Endothelial cell of umbilical vein (primary cell): ENCODE results near the gene ZHX3. TPM values are rescaled to one million over a fixed set of nuclear protein-coding genes. Genes with fewer than 3 reads are reported as not detected.

Experiments used
- BruUV-seq: library from RNA; stranded (reverse); fragments of 400-500 nt; replicated peaks from 2 replicates; lab custom pipeline; 2021; lab: Mats Ljungman, UMichigan
- CTCF ChIA-PET: fragments of 300-600, 350-600 bp; sonication (Branson Sonifier 250); formaldehyde crosslinking; loops from one replicate; lab custom pipeline; 2021; ENCODE audit warnings: antibody characterized with exemption, inconsistent platforms; lab: Charles Lee
- POLR2A ChIA-PET: fragments of 300-600, 350-600 bp; sonication (Branson Sonifier 250); formaldehyde crosslinking; loops from one replicate; lab custom pipeline; 2021; ENCODE audit warnings: antibody characterized with exemption, inconsistent platforms; lab: Charles Lee
- DNase-seq: peaks from one replicate; pipeline ENCODE4 v3.0.0-alpha.2; 2011; ENCODE audit warnings: low read depth, low spot score
- FAIRE-seq: peaks from 2 replicates; lab custom pipeline; 2011; peaks lifted over from hg19 to GRCh38; lab: Jason Lieb, UNC
- H2AFZ ChIP-seq: 2 replicates; pipeline ENCODE4 v1.6.0; 2012; ENCODE audit warnings: low read depth, low read length, control low read depth, inconsistent platforms
- H3K27ac ChIP-seq: 2 replicates; pipeline ENCODE4 v1.5.1; 2011; ENCODE audit warnings: low read depth, mild to moderate bottlenecking, control low read depth, low read length, moderate library complexity; ENCODE audit not compliant: insufficient read depth
- H3K27me3 ChIP-seq, 2 experiments: 2 replicates each; pipeline versions ENCODE4 v1.6.0 to v1.6.1; 2011; ENCODE audit warnings: low read length in 2 of 2, mixed read lengths in 1 of 2; ENCODE audit not compliant: control insufficient read depth in 2 of 2, insufficient read depth in 2 of 2
- H3K36me3 ChIP-seq, 2 experiments: 2 replicates in 1 of 2; 3 replicates in 1 of 2; pipeline ENCODE4 v1.5.1; 2011; ENCODE audit warnings: low read length in 2 of 2, mild to moderate bottlenecking in 1 of 2, moderate library complexity in 1 of 2; ENCODE audit not compliant: control insufficient read depth in 2 of 2, insufficient read depth in 2 of 2; ENCODE audit errors: extremely low read depth in 1 of 2
- H3K4me1 ChIP-seq: 3 replicates; pipeline ENCODE4 v1.5.1; 2011; ENCODE audit warnings: mild to moderate bottlenecking, low read length; ENCODE audit not compliant: control insufficient read depth, insufficient read depth; ENCODE audit errors: extremely low read depth
- H3K4me2 ChIP-seq: 2 replicates; pipeline ENCODE4 v1.6.1; 2011; ENCODE audit warnings: low read length, control low read depth, mixed read lengths; ENCODE audit not compliant: insufficient read depth
- H3K4me3 ChIP-seq, 3 experiments: fragments of 200-600 bp in 1 of 3; sonication (generic), shearing (Covaris generic) in 1 of 3; replicated peaks in 1 of 3; 2 replicates each; pipeline ENCODE4 v1.5.1; 2011 to 2016; ENCODE audit warnings: control low read depth in 3 of 3, low read length in 3 of 3, mild to moderate bottlenecking in 2 of 3, inconsistent platforms in 1 of 3, low read depth in 1 of 3, moderate library complexity in 1 of 3; ENCODE audit not compliant: insufficient read depth in 1 of 3
- H3K79me2 ChIP-seq: 2 replicates; pipeline ENCODE4 v1.6.0; 2012; ENCODE audit warnings: low read length, inconsistent platforms; ENCODE audit not compliant: control insufficient read depth, insufficient read depth
- H3K9ac ChIP-seq: replicated peaks from 2 replicates; pipeline ENCODE3; 2011; ENCODE audit warnings: low read length, control low read depth; ENCODE audit not compliant: insufficient read depth; ENCODE audit errors: extremely low read depth
- H3K9me1 ChIP-seq: replicated peaks from 3 replicates; pipeline ENCODE4 v1.6.0; 2011; ENCODE audit warnings: mild to moderate bottlenecking, low read length; ENCODE audit not compliant: control insufficient read depth, insufficient read depth; ENCODE audit errors: extremely low read depth
- H3K9me3 ChIP-seq: replicated peaks from 2 replicates; pipeline ENCODE4 v1.5.1; 2012; ENCODE audit warnings: low read length, inconsistent platforms; ENCODE audit not compliant: control insufficient read depth, insufficient read depth
- H4K20me1 ChIP-seq: replicated peaks from 2 replicates; pipeline ENCODE3; 2011; ENCODE audit warnings: mild to moderate bottlenecking, low read length; ENCODE audit not compliant: control insufficient read depth, insufficient read depth; ENCODE audit errors: extremely low read depth
- CTCF ChIP-seq, 2 donors: IDR thresholded peaks; 1 replicate in 1 of 2; 2 replicates in 1 of 2; pipeline ENCODE4 v1.5.1; 2011; ENCODE audit warnings: low read length in 2 of 2, mild to moderate bottlenecking in 2 of 2, moderate library complexity in 2 of 2, control low read depth in 1 of 2, inconsistent platforms in 1 of 2, low read depth in 1 of 2; ENCODE audit not compliant: insufficient read depth in 1 of 2; ENCODE audit errors: extremely low read depth in 1 of 2
- EZH2 ChIP-seq: IDR thresholded peaks from 2 replicates; pipeline ENCODE4 v1.6.1; 2012; ENCODE audit warnings: borderline replicate concordance, low read depth, mild to moderate bottlenecking, moderate library complexity, low read length, inconsistent platforms; ENCODE audit not compliant: severe bottlenecking
- FOS ChIP-seq: IDR thresholded peaks from 2 replicates; pipeline ENCODE4 v1.6.1; 2011; ENCODE audit warnings: mild to moderate bottlenecking, low read length, moderate library complexity, borderline replicate concordance; ENCODE audit not compliant: insufficient read depth
- GATA2 ChIP-seq: IDR thresholded peaks from 2 replicates; pipeline ENCODE4 v1.7.0; 2011; ENCODE audit warnings: low read depth, mild to moderate bottlenecking, moderate library complexity, mixed read lengths, low read length; ENCODE audit not compliant: insufficient read length, insufficient read depth
- JUN ChIP-seq: IDR thresholded peaks from 2 replicates; pipeline ENCODE4 v1.6.1; 2011; ENCODE audit warnings: borderline replicate concordance, low read depth; ENCODE audit not compliant: insufficient read length, insufficient read depth
- MAX ChIP-seq: IDR thresholded peaks from 2 replicates; pipeline ENCODE4 v1.6.1; 2011; ENCODE audit not compliant: insufficient read depth, insufficient read length
- MYC ChIP-seq: IDR thresholded peaks from one replicate; pipeline ENCODE4 v1.6.1; 2011; ENCODE audit warnings: mild to moderate bottlenecking, low read depth, low read length
- POLR2A ChIP-seq: IDR thresholded peaks from 2 replicates; pipeline ENCODE4 v1.6.1; 2012; ENCODE audit warnings: low read depth, mild to moderate bottlenecking, control low read depth, low read length
- POLR2AphosphoS5 ChIP-seq: IDR thresholded peaks from 2 replicates; pipeline ENCODE4 v1.6.1; 2012; ENCODE audit warnings: low read depth, mild to moderate bottlenecking, control low read depth, low read length, moderate library complexity; ENCODE audit not compliant: insufficient read depth
- dilution Hi-C: fragments of 300-500 bp; cut with MboI; formaldehyde crosslinking; loops from one replicate; pipeline ENCODE4 v1.15.0; 2019; ENCODE audit warnings: low sequenced_read_pairs; ENCODE audit not compliant: extremely low pct_ligation_motif_present
- intact Hi-C: fragments of 100-400 bp; cut with micrococcal nuclease; formaldehyde crosslinking; loops from one replicate; pipeline ENCODE4 v1.10.0; 2022
- polyA plus RNA-seq, 4 experiments: library from polyadenylated mRNA; depleted of rRNA in 3 of 4; stranded (reverse) in 3 of 4; unstranded in 1 of 4; fragments of >200 nt; gene quantifications; 2 replicates each; pipeline versions ENCODE4 v1.2.1 to v1.2.3, GENCODE V29; 2011 to 2012; ENCODE audit warnings: missing spikeins in 1 of 4
- total RNA-seq: library from RNA; stranded (reverse); gene quantifications from 2 replicates; pipeline ENCODE4 v1.2.3, GENCODE V29; 2021

The ZHX3 gene
- total and polyA plus RNA-seq, 2 donors (not counting 3 experiments of a cell fraction or from before 2014, with no cell fraction given): 7.4 to 17.8 TPM

DNA sequence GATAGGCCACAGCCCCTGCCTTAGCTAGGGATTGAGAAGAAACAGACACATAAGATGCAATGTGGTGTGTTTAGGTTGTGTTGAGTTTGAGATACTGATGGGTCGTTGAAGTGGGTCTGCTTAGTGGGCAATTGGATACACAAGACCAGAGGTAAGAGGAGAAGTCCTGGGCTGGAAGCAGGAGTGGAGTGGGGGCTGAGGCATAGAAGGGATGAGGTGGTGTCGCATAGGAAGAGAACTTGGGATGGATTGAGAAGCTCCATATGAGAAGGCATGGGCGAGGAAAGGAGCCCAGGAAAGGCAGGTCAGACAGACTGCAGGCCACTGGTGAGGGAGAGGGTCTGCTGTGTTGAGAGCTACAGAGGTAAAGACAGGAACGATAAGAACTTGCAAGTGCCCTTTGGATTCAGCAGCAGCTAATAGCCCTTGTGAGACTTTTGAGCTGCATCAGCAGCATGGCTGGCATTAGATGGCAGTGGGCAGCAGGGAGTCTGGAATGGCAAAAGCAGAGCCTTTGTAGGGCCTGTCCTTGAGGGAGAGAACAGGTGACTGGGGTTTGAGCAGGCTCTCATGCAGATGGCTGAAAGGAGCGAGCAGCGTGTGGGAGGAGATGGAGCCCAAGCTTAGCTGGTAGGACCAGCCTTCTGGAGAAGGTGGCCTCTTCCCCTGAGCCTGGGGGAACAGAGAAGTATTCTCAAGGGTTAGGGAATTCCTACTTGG lies 147.0 kb downstream of the ZHX3 start:
- FAIRE-seq: no peak
- TF ChIP-seq POLR2AphosphoS5: no peak
- no peak for TF ChIP-seq POLR2A
- no peak for TF ChIP-seq EZH2
- no peak for TF ChIP-seq FOS
- no peak for TF ChIP-seq CTCF (IDR thresholded peaks at IDR 0.05; ENCODE audit: extremely low read depth in 1 of 2, insufficient read depth in 1 of 2, low read depth in 1 of 2, low read length in 2 of 2)
- no peak for TF ChIP-seq GATA2
- TF ChIP-seq MYC: no peak
- TF ChIP-seq JUN: no peak
- no peak for TF ChIP-seq MAX
- H3K4me1 ChIP-seq: peaks cover 3% of the 10 kb centered on the region
- ChIA-PET POLR2A (interaction anchor here (0.6 kb wide), 1 partner anchor 170 kb away, joined by 3 read pairs; no protein-coding TSS in a partner anchor), CTCF (interaction anchor here (0.5 to 3.4 kb wide), 10 partner anchors 11 to 240 kb away, joined by 3 to 52 read pairs (median 6); partner anchors contain the start of gene LPIN3)
- H3K79me2 ChIP-seq: no peaks in the 10 kb centered on the region
- H3K9me3 ChIP-seq: no peaks in the 10 kb centered on the region
- H3K36me3 ChIP-seq: peaks cover 32 to 85% of the 10 kb centered on the region in 2 experiments
- dilution Hi-C loops: no loop called here
- H3K9me1 ChIP-seq: no peaks in the 10 kb centered on the region
- H3K27me3 ChIP-seq: no peaks in the 10 kb centered on the region
- H3K27ac ChIP-seq: no peak overlapping the region
- no peak overlapping the region for H3K9ac ChIP-seq
- DNase-seq: no peak
- intact Hi-C loops: no loop called here
- no peak overlapping the region for H2AFZ ChIP-seq
- no peak overlapping the region for H3K4me2 ChIP-seq
- H3K4me3 ChIP-seq: no peak overlapping the region
- BruUV-seq: no TSS peak
- no peaks in the 10 kb centered on the region for H4K20me1 ChIP-seq
